ENCODE data around the gene TMEM256.

DNA sequence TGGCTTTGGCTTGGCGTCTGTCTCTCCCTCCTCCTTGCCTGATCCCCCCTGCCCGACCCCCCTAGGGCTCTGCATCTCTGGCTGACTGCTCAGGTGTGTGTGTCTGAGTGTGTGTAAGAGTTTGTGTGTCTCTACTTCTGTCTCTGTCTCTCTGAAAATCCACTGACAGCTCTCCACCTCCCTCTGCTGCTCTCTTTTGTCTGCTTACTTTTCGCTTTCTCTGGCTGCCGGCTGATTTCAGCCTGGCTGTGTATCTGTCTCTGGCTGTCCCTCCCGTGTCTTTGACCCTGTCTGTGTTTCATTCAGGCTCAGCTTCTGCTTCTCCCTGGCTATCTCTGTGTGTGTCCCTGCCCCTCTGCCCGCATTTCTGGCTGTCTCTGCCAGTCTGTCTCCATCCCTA is 12.4 kb upstream of the TMEM256 start:
- TF ChIP-seq EZH2 (IDR thresholded peaks at IDR 0.05; ENCODE audit: insufficient read depth, poor library complexity, severe bottlenecking): no peak
- no peak for TF ChIP-seq EZH2phosphoT487 (IDR thresholded peaks at IDR 0.05; ENCODE audit: insufficient read depth, low read depth)
